GM21367 (cell line): ENCODE measurements around the gene SLC25A21.
"Not testable (repeated sequence)": the region's sequence is repeated elsewhere in the genome, so short reads cannot be mapped to it uniquely, and the experiment has no call there.

Source experiments
- ATAC-seq: cut with Tn5 transposase; IDR thresholded peaks from one replicate; pipeline ENCODE4 v1.9.1; 2021; ENCODE audit not compliant: unreplicated experiment

SLC25A21 gene

GRCh38 chr14:37172024-37172869, at the start of gene SLC25A21:
Gene SLC25A21, minus strand, starts transcription at chr14:37172606.
- no peak for ATAC-seq

GRCh38 chr14:37221073-37221472, 48.7 kb upstream of the SLC25A21 start:
- no peak for ATAC-seq

GRCh38 chr14:37215345-37215744, 42.9 kb upstream of the SLC25A21 start:
- ATAC-seq: no peak

GRCh38 chr14:37213016-37213415, 40.6 kb upstream of the SLC25A21 start:
- no peak for ATAC-seq

GRCh38 chr14:37210448-37210847, 38.0 kb upstream of the SLC25A21 start:
- ATAC-seq: no peak

- ATAC-seq: not testable (repeated sequence)
Observed at GRCh38 chr14:37209617-37210016, 37.2 kb upstream of the SLC25A21 start.

- not testable (repeated sequence) for ATAC-seq
Observed at GRCh38 chr14:37205623-37206605, 33.5 kb upstream of the SLC25A21 start.

GRCh38 chr14:37203423-37203822, 31.0 kb upstream of the SLC25A21 start:
- no peak for ATAC-seq

GRCh38 chr14:37202812-37203211, 30.4 kb upstream of the SLC25A21 start:
- ATAC-seq: no peak

- no peak for ATAC-seq
Observed at GRCh38 chr14:37202265-37202664, 29.9 kb upstream of the SLC25A21 start.

- no peak for ATAC-seq
Observed at GRCh38 chr14:37201724-37202123, 29.3 kb upstream of the SLC25A21 start.

GRCh38 chr14:37198907-37199306, 26.5 kb upstream of the SLC25A21 start:
- no peak for ATAC-seq

GRCh38 chr14:37198273-37198598, 25.8 kb upstream of the SLC25A21 start:
- ATAC-seq: no peak

- ATAC-seq: no peak
Observed at GRCh38 chr14:37197421-37198272, 25.2 kb upstream of the SLC25A21 start, which contains the start of gene MIPOL1. Gene MIPOL1, plus strand, starts transcription at chr14:37197937. Its CDS starts 49,952 bp downstream, at chr14:37247889.

- no peak for ATAC-seq
Observed at GRCh38 chr14:37196604-37197420, 24.4 kb upstream of the SLC25A21 start.

GRCh38 chr14:37195327-37195726, 22.9 kb upstream of the SLC25A21 start:
- ATAC-seq: no peak

GRCh38 chr14:37194698-37195097, 22.3 kb upstream of the SLC25A21 start:
- no peak for ATAC-seq

- not testable (repeated sequence) for ATAC-seq
Observed at GRCh38 chr14:37189733-37190132, 17.3 kb upstream of the SLC25A21 start.

- not testable (repeated sequence) for ATAC-seq
Observed at GRCh38 chr14:37187840-37188577, 15.6 kb upstream of the SLC25A21 start.
